Effector memory CD4-positive, alpha-beta T cell (primary cell): ENCODE measurements around the gene HMCN2.
A peak's percentile ranks its signal among the peaks of the same experiment; 100 is the strongest.

Experiments
- DNase-seq, 3 donors: peaks; one replicate each; pipeline ENCODE4 v3.0.0-alpha.2; 2020
- H3K27ac ChIP-seq: 2 replicates; pipeline ENCODE4 v1.7.0; 2013; ENCODE audit warnings: mild to moderate bottlenecking, low read length, moderate library complexity; ENCODE audit not compliant: insufficient read depth, poor library complexity, severe bottlenecking
- H3K27me3 ChIP-seq: replicated peaks from 2 replicates; pipeline ENCODE4 v1.7.0; 2013; ENCODE audit warnings: mild to moderate bottlenecking, low read length; ENCODE audit not compliant: insufficient read depth, control insufficient read depth, poor library complexity, severe bottlenecking
- H3K36me3 ChIP-seq: 2 replicates; pipeline ENCODE4 v1.7.0; 2013; ENCODE audit warnings: mild to moderate bottlenecking, low read length, moderate library complexity; ENCODE audit not compliant: control insufficient read depth, insufficient read depth
- H3K4me1 ChIP-seq: 2 replicates; pipeline ENCODE4 v1.7.0; 2013; ENCODE audit warnings: low read length, mild to moderate bottlenecking; ENCODE audit not compliant: control insufficient read depth, insufficient read depth, poor library complexity, severe bottlenecking
- H3K4me3 ChIP-seq: 2 replicates; pipeline ENCODE4 v1.7.0; 2013; ENCODE audit warnings: low read length, low read depth, mild to moderate bottlenecking; ENCODE audit not compliant: insufficient read depth, poor library complexity, severe bottlenecking
- H3K9me3 ChIP-seq: 2 replicates; pipeline ENCODE4 v1.7.0; 2013; ENCODE audit warnings: mild to moderate bottlenecking, low read length, moderate library complexity; ENCODE audit not compliant: control insufficient read depth

HMCN2 gene

GRCh38 chr9:130229759-130230158 is 35.8 kb upstream of the HMCN2 start:
- H3K4me1 ChIP-seq, result no peaks in the 10 kb centered on the region
- H3K27ac ChIP-seq, result no peak overlapping the region
- peaks cover 5% of the 10 kb centered on the region for H3K9me3 ChIP-seq
- no peak for DNase-seq
- no peaks in the 10 kb centered on the region for H3K36me3 ChIP-seq
- H3K27me3 ChIP-seq, result no peaks in the 10 kb centered on the region
- no peak overlapping the region for H3K4me3 ChIP-seq

- H3K4me3 ChIP-seq, result no peak overlapping the region
- no peak for DNase-seq
These were observed 34.9 kb upstream of the HMCN2 start for GRCh38 chr9:130230631-130231030.

GRCh38 chr9:130232899-130233586 is 32.5 kb upstream of the HMCN2 start:
- H3K4me3 ChIP-seq, result no peak overlapping the region
- H3K36me3 ChIP-seq, result no peaks in the 10 kb centered on the region
- H3K9me3 ChIP-seq, result peaks cover under 1% of the 10 kb centered on the region
- H3K27me3 ChIP-seq, result no peaks in the 10 kb centered on the region
- no peak for DNase-seq
- no peak overlapping the region for H3K27ac ChIP-seq
- H3K4me1 ChIP-seq, result peaks cover 8% of the 10 kb centered on the region

More at GRCh38 chr9:130230631-130231030, 34.9 kb upstream of the HMCN2 start:
- Histone ChIP-seq H3K36me3 (no peaks in the 10 kb centered on the region), H3K27ac (no peak overlapping the region), H3K27me3 (no peaks in the 10 kb centered on the region), H3K9me3 (peaks cover 5% of the 10 kb centered on the region), H3K4me1 (peaks cover under 1% of the 10 kb centered on the region)

GRCh38 chr9:130233587-130233945 is 32.0 kb upstream of the HMCN2 start:
- H3K4me1 ChIP-seq, result peaks cover 8% of the 10 kb centered on the region

GRCh38 chr9:130234340-130235260 is 31.0 kb upstream of the HMCN2 start:
- no peak overlapping the region for H3K27ac ChIP-seq
- no peaks in the 10 kb centered on the region for H3K36me3 ChIP-seq
- H3K9me3 ChIP-seq, result no peaks in the 10 kb centered on the region
- H3K4me1 ChIP-seq, result peaks cover 8% of the 10 kb centered on the region
- H3K27me3 ChIP-seq, result no peaks in the 10 kb centered on the region
- no peak overlapping the region for H3K4me3 ChIP-seq
- DNase-seq, result no peak

More at GRCh38 chr9:130233587-130233945, 32.0 kb upstream of the HMCN2 start:
- H3K36me3 ChIP-seq, result no peaks in the 10 kb centered on the region
- H3K27ac ChIP-seq, result no peak overlapping the region
- no peaks in the 10 kb centered on the region for H3K27me3 ChIP-seq
- no peaks in the 10 kb centered on the region for H3K9me3 ChIP-seq
- H3K4me3 ChIP-seq, result no peak overlapping the region
- no peak for DNase-seq

GRCh38 chr9:130235558-130236435 is 29.8 kb upstream of the HMCN2 start:
- Histone ChIP-seq H3K27me3 (no peaks in the 10 kb centered on the region), H3K4me1 (peaks cover 17% of the 10 kb centered on the region), H3K9me3 (no peaks in the 10 kb centered on the region), H3K4me3 (no peak overlapping the region), H3K36me3 (no peaks in the 10 kb centered on the region), H3K27ac (no peak overlapping the region)
- DNase-seq, result peak; percentile 32 to 60 (median 47)

GRCh38 chr9:130236436-130236985 is 29.0 kb upstream of the HMCN2 start:
- DNase-seq, result no peak
- no peaks in the 10 kb centered on the region for H3K36me3 ChIP-seq
- no peaks in the 10 kb centered on the region for H3K9me3 ChIP-seq
- no peak overlapping the region for H3K4me3 ChIP-seq
- no peak overlapping the region for H3K27ac ChIP-seq
- no peaks in the 10 kb centered on the region for H3K27me3 ChIP-seq
- H3K4me1 ChIP-seq, result peaks cover 20% of the 10 kb centered on the region

- Histone ChIP-seq H3K4me1 (peaks cover 20% of the 10 kb centered on the region), H3K36me3 (no peaks in the 10 kb centered on the region), H3K4me3 (no peak overlapping the region), H3K27me3 (no peaks in the 10 kb centered on the region), H3K27ac (no peak overlapping the region), H3K9me3 (no peaks in the 10 kb centered on the region)
- no peak for DNase-seq
These were observed 28.5 kb upstream of the HMCN2 start for GRCh38 chr9:130237076-130237475.

GRCh38 chr9:130237763-130238524 is 27.6 kb upstream of the HMCN2 start:
- H3K4me1 ChIP-seq, result peaks cover 24% of the 10 kb centered on the region
- no peaks in the 10 kb centered on the region for H3K27me3 ChIP-seq
- H3K36me3 ChIP-seq, result no peaks in the 10 kb centered on the region
- no peak overlapping the region for H3K4me3 ChIP-seq
- DNase-seq, result no peak
- H3K9me3 ChIP-seq, result no peaks in the 10 kb centered on the region
- H3K27ac ChIP-seq, result no peak overlapping the region
